ES-I3 (cell line): ENCODE measurements around the gene CCDC172.
A peak's percentile ranks its signal among the peaks of the same experiment; 100 is the strongest.

Source experiments
- H3K36me3 ChIP-seq: 2 replicates; pipeline ENCODE4 v1.6.1; 2013; ENCODE audit warnings: mild to moderate bottlenecking, low read length, control low read depth, moderate library complexity; ENCODE audit not compliant: insufficient read depth
- H3K4me1 ChIP-seq: 2 replicates; pipeline ENCODE4 v1.6.1; 2013; ENCODE audit warnings: mild to moderate bottlenecking, control low read depth, low read length; ENCODE audit not compliant: insufficient read depth
- H3K9ac ChIP-seq: 2 replicates; pipeline ENCODE4 v1.6.1; 2013; ENCODE audit warnings: low read depth, mild to moderate bottlenecking, low read length, moderate library complexity
- H3K9me3 ChIP-seq: 2 replicates; pipeline ENCODE4 v1.6.1; 2013; ENCODE audit warnings: mild to moderate bottlenecking, low read length, moderate library complexity; ENCODE audit not compliant: control insufficient read depth, insufficient read depth

CCDC172 gene

GRCh38 chr10:116311706-116312490, 12.3 kb upstream of the CCDC172 start:
- Histone ChIP-seq H3K9ac (no peak overlapping the region), H3K4me1 (no peaks in the 10 kb centered on the region), H3K36me3 (no peaks in the 10 kb centered on the region), H3K9me3 (no peaks in the 10 kb centered on the region)

DNA sequence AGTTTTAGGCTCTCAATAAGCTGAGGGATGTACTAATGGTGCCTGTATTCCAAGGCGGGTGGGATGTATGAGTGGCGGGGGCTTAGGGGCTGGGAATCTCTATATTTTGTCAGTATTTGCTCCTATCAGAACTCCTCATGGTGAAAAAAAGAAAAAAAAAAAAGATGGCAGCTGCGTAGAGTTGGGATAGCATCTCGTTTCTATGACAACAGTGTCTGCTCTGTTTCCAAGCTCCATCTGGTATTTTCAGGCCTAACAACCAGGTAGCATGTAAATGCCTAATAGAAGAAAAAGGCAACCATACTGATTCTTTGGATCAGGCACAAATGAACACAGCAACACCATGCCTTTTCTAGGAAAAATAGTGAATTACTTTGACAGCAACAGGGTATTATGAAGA, 11.7 kb upstream of the CCDC172 start:
- H3K36me3 ChIP-seq: no peaks in the 10 kb centered on the region
- no peaks in the 10 kb centered on the region for H3K9me3 ChIP-seq
- no peak overlapping the region for H3K9ac ChIP-seq
- no peaks in the 10 kb centered on the region for H3K4me1 ChIP-seq

- Histone ChIP-seq H3K9me3 (no peaks in the 10 kb centered on the region), H3K36me3 (no peaks in the 10 kb centered on the region), H3K4me1 (no peaks in the 10 kb centered on the region), H3K9ac (no peak overlapping the region)
Measured at GRCh38 chr10:116316503-116316902, 7.7 kb upstream of the CCDC172 start.

- H3K36me3 ChIP-seq: no peaks in the 10 kb centered on the region
- peaks cover 6% of the 10 kb centered on the region; the same call in 1 of the 2 replicates for H3K4me1 ChIP-seq
- H3K9ac ChIP-seq: peak overlapping the region; percentile 32
- no peaks in the 10 kb centered on the region for H3K9me3 ChIP-seq
Measured at GRCh38 chr10:116324951-116325635, 845 bp downstream of the CCDC172 start.

DNA sequence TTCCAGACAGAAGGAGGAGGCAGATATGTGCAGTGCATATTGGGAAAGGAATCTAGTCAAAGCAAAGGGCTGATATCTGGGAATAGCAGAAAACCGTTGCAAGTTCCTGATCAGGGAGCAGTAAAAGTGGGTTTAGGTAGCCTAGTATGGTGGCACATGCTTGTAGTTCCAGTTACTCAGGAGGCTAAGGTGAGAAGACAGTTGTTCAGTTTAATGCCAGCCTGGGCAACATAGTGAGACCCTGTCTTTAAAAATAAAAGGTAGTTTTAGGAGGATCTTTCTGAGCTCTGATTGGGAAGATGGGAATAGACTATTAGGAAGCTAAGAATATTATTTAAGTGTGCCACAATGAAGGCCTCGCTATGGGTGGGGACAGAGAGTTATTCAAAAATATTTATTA, 1.7 kb downstream of the CCDC172 start:
- Histone ChIP-seq H3K36me3 (no peaks in the 10 kb centered on the region), H3K9me3 (no peaks in the 10 kb centered on the region), H3K4me1 (peaks cover 6% of the 10 kb centered on the region; the same call in 1 of the 2 replicates), H3K9ac (peak overlapping the region; percentile 32; the same call in 1 of the 2 replicates)

- peaks cover 6% of the 10 kb centered on the region; the same call in 1 of the 2 replicates for H3K4me1 ChIP-seq
- no peaks in the 10 kb centered on the region for H3K9me3 ChIP-seq
- H3K36me3 ChIP-seq: no peaks in the 10 kb centered on the region
- no peak overlapping the region for H3K9ac ChIP-seq
Measured at GRCh38 chr10:116329153-116329552, 4.9 kb downstream of the CCDC172 start.

GRCh38 chr10:116331815-116332214, 7.6 kb downstream of the CCDC172 start:
- no peaks in the 10 kb centered on the region for H3K9me3 ChIP-seq
- H3K36me3 ChIP-seq: no peaks in the 10 kb centered on the region
- H3K9ac ChIP-seq: no peak overlapping the region
- no peaks in the 10 kb centered on the region; the same call in 1 of the 2 replicates for H3K4me1 ChIP-seq

- Histone ChIP-seq H3K4me1 (no peaks in the 10 kb centered on the region), H3K9ac (no peak overlapping the region), H3K9me3 (no peaks in the 10 kb centered on the region), H3K36me3 (no peaks in the 10 kb centered on the region)
Measured at GRCh38 chr10:116336866-116337265, 12.6 kb downstream of the CCDC172 start.

DNA sequence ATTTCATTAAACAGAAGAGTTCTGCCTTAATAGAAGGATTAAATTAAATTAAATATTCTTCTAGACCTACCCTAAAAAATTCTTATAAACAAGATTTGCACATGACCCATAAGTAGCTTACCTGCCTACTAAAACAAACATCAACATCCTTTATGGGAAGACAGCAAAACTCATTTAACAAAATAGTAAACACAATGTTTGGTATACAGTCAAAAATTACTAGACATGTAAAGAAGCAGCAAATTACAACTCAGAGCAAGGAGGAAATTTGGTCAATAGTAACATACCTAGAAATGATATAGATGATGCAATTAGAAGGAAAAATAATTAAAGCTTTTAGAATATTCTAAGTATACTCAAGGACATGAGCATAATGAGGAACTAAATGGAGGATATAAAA, 27.9 kb downstream of the CCDC172 start:
- 0 out of 2 replicates have a peak, but pooled peaks cover 5% of the 10 kb centered on the region for H3K9me3 ChIP-seq
- no peaks in the 10 kb centered on the region for H3K4me1 ChIP-seq
- no peaks in the 10 kb centered on the region for H3K36me3 ChIP-seq
- no peak overlapping the region for H3K9ac ChIP-seq

DNA sequence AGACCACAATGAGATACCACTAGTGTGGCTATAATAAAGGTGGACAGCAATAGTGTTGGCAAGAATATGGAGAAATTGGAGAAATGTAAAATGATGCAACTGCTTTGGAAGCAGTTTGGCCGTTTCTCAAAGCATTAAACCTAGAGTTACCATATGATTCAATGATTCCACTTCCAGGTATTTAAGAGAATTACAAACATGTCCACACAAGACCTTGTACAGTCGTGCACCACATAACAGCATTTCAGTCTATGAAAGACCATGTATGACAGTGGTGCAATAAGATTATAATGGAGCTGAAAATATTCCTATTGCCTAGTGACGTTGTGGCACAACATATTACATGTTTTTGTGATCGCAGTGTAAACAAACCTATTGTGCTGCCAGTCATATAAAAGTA, 29.6 kb downstream of the CCDC172 start:
- H3K9ac ChIP-seq: no peak overlapping the region
- H3K4me1 ChIP-seq: no peaks in the 10 kb centered on the region
- 0 out of 2 replicates have a peak, but pooled peaks cover 5% of the 10 kb centered on the region for H3K9me3 ChIP-seq
- H3K36me3 ChIP-seq: no peaks in the 10 kb centered on the region

GRCh38 chr10:116355341-116355740, 31.1 kb downstream of the CCDC172 start:
- H3K9ac ChIP-seq: no peak overlapping the region
- 0 out of 2 replicates have a peak, but pooled peaks cover 5% of the 10 kb centered on the region for H3K9me3 ChIP-seq
- no peaks in the 10 kb centered on the region for H3K4me1 ChIP-seq
- H3K36me3 ChIP-seq: no peaks in the 10 kb centered on the region

GRCh38 chr10:116356833-116357232, 32.6 kb downstream of the CCDC172 start:
- H3K36me3 ChIP-seq: no peaks in the 10 kb centered on the region
- H3K9ac ChIP-seq: no peak overlapping the region
- H3K9me3 ChIP-seq: 0 out of 2 replicates have a peak, but pooled peaks cover under 1% of the 10 kb centered on the region
- H3K4me1 ChIP-seq: no peaks in the 10 kb centered on the region

- H3K9me3 ChIP-seq: no peaks in the 10 kb centered on the region
- no peaks in the 10 kb centered on the region for H3K4me1 ChIP-seq
- no peaks in the 10 kb centered on the region for H3K36me3 ChIP-seq
- H3K9ac ChIP-seq: no peak overlapping the region
Measured at GRCh38 chr10:116364868-116365267, 40.6 kb downstream of the CCDC172 start.

DNA sequence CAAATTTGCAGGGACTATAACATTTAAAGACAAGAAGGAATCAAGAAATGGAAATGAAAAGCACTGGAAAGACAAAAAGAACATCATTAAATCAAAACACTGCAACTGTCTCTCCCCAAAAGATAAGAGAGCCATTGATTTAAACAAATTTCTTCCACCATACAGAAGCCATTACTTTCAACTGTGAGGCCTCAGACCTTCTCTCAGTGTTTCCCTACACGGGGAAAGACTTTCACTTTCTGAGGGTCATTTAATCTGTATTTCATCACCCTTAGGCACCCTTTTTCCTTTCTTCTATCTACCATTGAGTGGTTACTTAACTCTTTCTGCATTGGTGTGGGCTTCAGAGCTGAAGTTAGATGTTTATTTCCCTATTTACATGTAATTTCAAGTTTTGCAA, 47.5 kb downstream of the CCDC172 start:
- Histone ChIP-seq H3K9ac (no peak overlapping the region), H3K9me3 (no peaks in the 10 kb centered on the region), H3K36me3 (no peaks in the 10 kb centered on the region), H3K4me1 (no peaks in the 10 kb centered on the region)

GRCh38 chr10:116382290-116382689, 58.0 kb downstream of the CCDC172 start:
- Histone ChIP-seq H3K36me3 (no peaks in the 10 kb centered on the region), H3K9me3 (no peaks in the 10 kb centered on the region), H3K4me1 (peaks cover 5% of the 10 kb centered on the region; the same call in 1 of the 2 replicates), H3K9ac (no peak overlapping the region)
